Activated naive CD4-positive, alpha-beta T cell treated with anti-CD3 and anti-CD28 coated beads, Interleukin-2, amount 50 U/mL, for 24 hours (primary cell): ENCODE results near the gene MT3.
"Not testable (repeated sequence)": the region's sequence is repeated elsewhere in the genome, so short reads cannot be mapped to it uniquely, and the experiment has no call there.

Source experiments
- H3K27ac Mint-ChIP-seq: one replicate; pipeline ENCODE4 v1.8.0; 2021; ENCODE audit warnings: mild to moderate bottlenecking, mixed read lengths
- H3K27me3 Mint-ChIP-seq: one replicate; pipeline ENCODE4 v1.8.0; 2021; ENCODE audit warnings: mixed read lengths
- H3K36me3 Mint-ChIP-seq: one replicate; pipeline ENCODE4 v1.8.0; 2021; ENCODE audit warnings: mixed read lengths
- H3K4me1 Mint-ChIP-seq: one replicate; pipeline ENCODE4 v1.8.0; 2021; ENCODE audit warnings: mixed read lengths
- H3K4me3 Mint-ChIP-seq: one replicate; pipeline ENCODE4 v1.8.0; 2021; ENCODE audit warnings: mild to moderate bottlenecking, mixed read lengths
- H3K9me3 Mint-ChIP-seq: one replicate; pipeline ENCODE4 v1.8.0; 2021; ENCODE audit warnings: mixed read lengths

The MT3 gene

DNA sequence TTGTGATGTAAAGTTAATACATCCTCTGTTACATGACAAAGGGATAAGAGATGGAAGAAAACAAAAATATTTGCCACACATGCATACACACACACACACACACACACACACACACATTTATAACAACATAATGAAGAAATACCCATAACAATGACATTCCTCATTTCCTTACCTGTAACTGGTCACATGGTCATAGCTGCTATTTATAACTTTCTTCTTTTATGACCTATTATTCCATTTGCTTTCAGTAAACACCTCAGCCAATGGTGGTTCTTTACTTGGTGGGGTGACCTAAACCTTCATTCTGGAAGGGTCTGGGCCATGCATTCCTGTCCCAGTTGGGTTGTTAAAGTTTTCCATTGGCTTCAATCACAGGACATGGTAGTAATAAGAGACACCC lies 24.4 kb downstream of the MT3 start:
- Mint-ChIP-seq H3K9me3 (no peaks in the 10 kb centered on the region), H3K4me1 (peaks cover 63% of the 10 kb centered on the region), H3K27me3 (peaks cover 3% of the 10 kb centered on the region), H3K27ac (peak overlapping the region; percentile 42), H3K4me3 (peak overlapping the region; percentile 16), H3K36me3 (no peaks in the 10 kb centered on the region)

DNA sequence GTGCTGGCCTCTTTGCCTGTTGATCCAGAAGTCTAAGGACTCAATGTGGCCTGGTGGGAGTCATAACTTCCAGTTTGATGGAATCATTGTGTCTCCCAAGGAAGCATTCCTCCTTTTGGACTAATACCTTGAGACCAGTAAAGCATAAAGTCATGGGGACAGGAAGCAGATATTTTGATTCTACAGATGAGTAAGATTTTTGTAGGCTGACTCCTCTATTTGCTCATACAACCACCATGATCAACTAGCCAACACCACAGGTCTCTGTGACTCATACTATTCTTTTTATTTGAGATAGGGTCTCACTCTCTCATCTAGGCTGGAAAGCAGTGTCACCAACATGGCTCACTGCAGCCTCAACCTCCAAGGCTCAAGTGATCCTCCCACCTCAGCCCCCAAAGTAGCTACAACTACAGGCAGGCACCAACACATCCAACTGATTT lies 25.2 kb downstream of the MT3 start:
- Mint-ChIP-seq H3K36me3 (no peaks in the 10 kb centered on the region), H3K4me1 (peaks cover 59% of the 10 kb centered on the region), H3K9me3 (no peaks in the 10 kb centered on the region), H3K27ac (peak overlapping the region; percentile 60), H3K4me3 (no peak overlapping the region), H3K27me3 (peaks cover 3% of the 10 kb centered on the region)

- H3K4me1 Mint-ChIP-seq, result peaks cover 54% of the 10 kb centered on the region
- no peaks in the 10 kb centered on the region for H3K36me3 Mint-ChIP-seq
- H3K9me3 Mint-ChIP-seq, result no peaks in the 10 kb centered on the region
- no peak overlapping the region for H3K4me3 Mint-ChIP-seq
- H3K27me3 Mint-ChIP-seq, result peaks cover 3% of the 10 kb centered on the region
- H3K27ac Mint-ChIP-seq, result no peak overlapping the region
These were observed 26.0 kb downstream of the MT3 start for GRCh38 chr16:56615353-56615752.

DNA sequence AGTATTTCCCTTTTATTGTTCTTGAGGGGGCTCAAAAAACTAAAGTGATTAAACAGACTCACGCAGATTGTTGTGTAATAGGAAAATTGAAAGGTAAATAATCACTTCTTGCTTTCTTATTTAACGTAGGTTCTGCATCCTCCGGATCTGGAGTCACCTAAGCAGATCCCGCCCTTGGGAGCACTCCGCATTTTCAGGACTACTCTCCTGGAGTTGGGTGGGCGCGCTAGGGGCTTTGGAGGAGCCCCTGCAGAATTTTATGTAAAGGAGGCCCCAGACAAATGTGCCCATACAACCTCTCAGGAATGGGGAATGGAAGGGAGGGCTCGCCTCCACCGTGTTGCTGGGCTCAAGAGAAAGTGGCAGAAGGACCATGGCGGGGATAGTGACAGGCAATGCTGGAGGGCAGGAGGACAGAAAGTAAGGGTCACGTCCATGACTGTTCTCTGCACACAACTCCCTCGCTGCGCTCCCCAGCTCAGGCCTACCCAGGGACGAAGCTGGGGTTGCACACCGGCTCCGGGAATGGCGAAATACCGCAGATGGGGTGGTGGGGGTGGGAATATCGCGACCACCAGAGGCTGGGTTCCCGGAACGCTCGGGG lies 27.4 kb downstream of the MT3 start:
- Mint-ChIP-seq H3K27ac (peak overlapping the region; percentile 4), H3K4me1 (peaks cover 41% of the 10 kb centered on the region), H3K27me3 (peaks cover 3% of the 10 kb centered on the region), H3K36me3 (no peaks in the 10 kb centered on the region), H3K9me3 (no peaks in the 10 kb centered on the region), H3K4me3 (peak overlapping the region; percentile 62)

GRCh38 chr16:56617212-56618085 lies 28.1 kb downstream of the MT3 start:
- H3K36me3 Mint-ChIP-seq, result no peaks in the 10 kb centered on the region
- peaks cover 3% of the 10 kb centered on the region for H3K27me3 Mint-ChIP-seq
- no peaks in the 10 kb centered on the region for H3K9me3 Mint-ChIP-seq
- H3K4me1 Mint-ChIP-seq, result peaks cover 38% of the 10 kb centered on the region
- no peak overlapping the region for H3K27ac Mint-ChIP-seq
- peak overlapping the region; percentile 76 for H3K4me3 Mint-ChIP-seq

- Mint-ChIP-seq H3K4me1 (peaks cover 33% of the 10 kb centered on the region), H3K36me3 (no peaks in the 10 kb centered on the region), H3K27me3 (peaks cover 3% of the 10 kb centered on the region), H3K9me3 (no peaks in the 10 kb centered on the region), H3K27ac (no peak overlapping the region), H3K4me3 (no peak overlapping the region)
These were observed 28.8 kb downstream of the MT3 start for GRCh38 chr16:56618138-56618537.

- Mint-ChIP-seq H3K4me3 (no peak overlapping the region), H3K36me3 (no peaks in the 10 kb centered on the region), H3K9me3 (no peaks in the 10 kb centered on the region), H3K27ac (no peak overlapping the region), H3K4me1 (peaks cover 18% of the 10 kb centered on the region), H3K27me3 (peaks cover 3% of the 10 kb centered on the region)
These were observed 31.1 kb downstream of the MT3 start for GRCh38 chr16:56620339-56620897.

GRCh38 chr16:56621665-56622445 lies 32.5 kb downstream of the MT3 start:
- H3K4me1 Mint-ChIP-seq, result peaks cover 23% of the 10 kb centered on the region
- not testable (repeated sequence) for H3K9me3 Mint-ChIP-seq, H3K4me3 Mint-ChIP-seq, H3K27me3 Mint-ChIP-seq, H3K27ac Mint-ChIP-seq, H3K36me3 Mint-ChIP-seq

DNA sequence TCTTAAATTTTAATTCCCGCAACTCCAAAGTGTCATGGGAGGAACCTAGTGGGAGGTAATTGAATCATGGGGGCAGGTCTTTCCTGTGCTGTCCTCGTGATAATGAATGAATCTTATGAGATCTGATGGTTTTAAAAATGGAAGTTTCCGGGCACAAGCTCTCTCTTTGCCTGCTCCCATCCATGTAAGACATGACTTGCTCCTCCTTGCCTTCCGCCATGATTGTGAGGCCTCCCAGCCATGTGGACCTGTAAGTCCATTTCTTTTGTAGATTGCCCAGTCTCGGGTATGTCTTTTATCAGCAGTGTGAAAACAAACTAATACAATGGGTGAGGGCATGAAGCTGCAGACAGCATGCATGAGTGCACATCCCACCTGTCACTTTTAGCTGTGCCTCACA lies 33.9 kb downstream of the MT3 start:
- not testable (repeated sequence) for H3K27me3 Mint-ChIP-seq, H3K9me3 Mint-ChIP-seq, H3K4me3 Mint-ChIP-seq, H3K36me3 Mint-ChIP-seq
- H3K4me1 Mint-ChIP-seq, result peaks cover 15% of the 10 kb centered on the region
- peak overlapping the region; percentile 33 for H3K27ac Mint-ChIP-seq

DNA sequence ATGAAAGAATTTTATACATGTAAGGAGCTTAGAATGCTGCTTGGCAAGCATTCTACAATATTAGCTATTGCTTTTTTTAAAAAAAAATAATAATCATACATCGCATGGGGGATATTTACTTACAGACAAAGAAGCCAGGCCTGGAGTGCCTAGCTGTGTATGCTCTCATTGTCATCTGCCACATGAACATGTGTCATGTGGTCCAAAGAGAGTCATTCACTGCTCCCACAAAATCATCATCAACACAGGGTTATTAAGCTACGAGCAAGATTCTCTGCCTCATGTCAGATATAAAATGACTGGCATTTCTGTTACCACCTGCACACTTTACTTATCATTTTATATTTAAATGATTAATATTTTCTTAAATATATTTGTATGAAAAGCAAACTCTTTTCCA lies 34.3 kb downstream of the MT3 start:
- H3K4me1 Mint-ChIP-seq, result peaks cover 15% of the 10 kb centered on the region
- H3K27ac Mint-ChIP-seq, result no peak overlapping the region
- H3K27me3 Mint-ChIP-seq, result no peaks in the 10 kb centered on the region
- no peaks in the 10 kb centered on the region for H3K9me3 Mint-ChIP-seq
- no peaks in the 10 kb centered on the region for H3K36me3 Mint-ChIP-seq
- H3K4me3 Mint-ChIP-seq, result no peak overlapping the region

- H3K27me3 Mint-ChIP-seq, result no peaks in the 10 kb centered on the region
- H3K36me3 Mint-ChIP-seq, result no peaks in the 10 kb centered on the region
These were observed 36.0 kb downstream of the MT3 start, which contains the start of gene MT1E for GRCh38 chr16:56625140-56625942. Gene MT1E (plus strand): TSS chr16:56625781. CDS start chr16:56625852, 71 bp downstream.

GRCh38 chr16:56625943-56626654 lies 36.8 kb downstream of the MT3 start:
- Mint-ChIP-seq H3K27me3 (peaks cover 3% of the 10 kb centered on the region), H3K36me3 (no peaks in the 10 kb centered on the region), H3K27ac (no peak overlapping the region), H3K4me3 (peak overlapping the region; percentile 88), H3K9me3 (no peaks in the 10 kb centered on the region), H3K4me1 (peaks cover 15% of the 10 kb centered on the region)

More at GRCh38 chr16:56625140-56625942, 36.0 kb downstream of the MT3 start, which contains the start of gene MT1E:
- H3K9me3 Mint-ChIP-seq, result no peaks in the 10 kb centered on the region
- peak within 1 kb of the TSS; percentile 89 for H3K4me3 Mint-ChIP-seq
- H3K27ac Mint-ChIP-seq, result peak within 1 kb of the TSS; percentile 68
- H3K4me1 Mint-ChIP-seq, result peaks cover 15% of the 10 kb centered on the region

DNA sequence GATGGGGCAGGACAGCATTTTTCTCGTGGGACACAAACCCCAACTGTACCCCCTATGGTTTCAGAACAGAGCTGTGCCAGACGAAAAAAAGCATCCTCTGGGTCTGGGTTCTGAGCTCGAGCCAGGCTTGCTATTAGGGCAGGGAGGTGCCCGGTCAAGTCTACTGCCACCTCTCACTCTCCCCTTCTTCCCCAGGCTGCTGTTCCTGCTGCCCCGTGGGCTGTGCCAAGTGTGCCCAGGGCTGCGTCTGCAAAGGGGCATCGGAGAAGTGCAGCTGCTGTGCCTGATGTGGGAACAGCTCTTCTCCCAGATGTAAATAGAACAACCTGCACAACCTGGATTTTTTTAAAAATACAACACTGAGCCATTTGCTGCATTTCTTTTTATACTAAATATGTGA lies 37.4 kb downstream of the MT3 start:
- Mint-ChIP-seq H3K4me1 (peaks cover 19% of the 10 kb centered on the region), H3K4me3 (no peak overlapping the region), H3K27me3 (peaks cover 7% of the 10 kb centered on the region), H3K27ac (no peak overlapping the region), H3K9me3 (no peaks in the 10 kb centered on the region), H3K36me3 (no peaks in the 10 kb centered on the region)
